HG02970 (cell line): ENCODE data around the gene CA10.

ENCODE experiments used
- ATAC-seq: cut with Tn5 transposase; IDR thresholded peaks from one replicate; pipeline ENCODE4 v1.9.1; 2021; ENCODE audit warnings: mild to moderate bottlenecking, moderate library complexity, moderate number of reproducible peaks; ENCODE audit not compliant: unreplicated experiment, low FRiP score

Gene CA10

DNA sequence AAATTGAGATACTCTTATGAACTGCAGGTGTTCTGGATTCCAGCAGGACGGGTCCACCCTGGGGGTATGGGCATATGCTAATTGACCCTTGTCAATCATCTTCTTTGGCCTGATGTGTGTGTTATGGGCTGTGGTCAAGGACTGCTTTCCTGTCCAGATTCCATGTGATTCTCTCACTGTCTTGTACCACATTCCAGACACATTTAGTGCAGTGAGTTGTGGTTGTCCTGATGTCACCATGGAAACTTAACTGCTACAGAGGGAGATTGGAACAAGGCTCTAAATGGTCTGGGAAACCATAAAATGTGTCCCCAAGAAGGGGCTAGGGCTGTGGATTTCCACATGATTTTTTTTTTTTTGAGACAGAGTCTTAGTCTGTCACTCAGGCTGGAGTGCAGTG is 530.7 kb downstream of the CA10 start:
- no peak for ATAC-seq

DNA sequence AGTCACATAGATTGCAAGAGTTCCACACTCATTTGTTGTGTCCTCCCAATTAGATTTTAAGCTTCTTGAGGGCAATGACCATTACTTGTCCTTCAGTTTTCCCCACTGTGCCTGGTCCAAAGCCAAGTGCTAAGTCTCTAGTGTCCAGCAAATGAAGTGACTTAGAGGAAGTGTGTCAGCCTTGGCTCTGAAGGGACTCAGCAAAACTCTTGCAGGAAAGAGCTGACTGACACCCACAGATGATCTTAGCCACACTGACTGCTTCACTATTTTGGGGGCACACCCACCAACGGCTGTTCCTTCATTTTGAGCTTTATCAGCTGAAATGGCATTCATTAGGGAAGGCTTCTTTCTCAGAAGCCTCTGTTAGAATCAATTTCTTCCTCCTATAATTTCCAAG is 540.0 kb downstream of the CA10 start:
- ATAC-seq: no peak

DNA sequence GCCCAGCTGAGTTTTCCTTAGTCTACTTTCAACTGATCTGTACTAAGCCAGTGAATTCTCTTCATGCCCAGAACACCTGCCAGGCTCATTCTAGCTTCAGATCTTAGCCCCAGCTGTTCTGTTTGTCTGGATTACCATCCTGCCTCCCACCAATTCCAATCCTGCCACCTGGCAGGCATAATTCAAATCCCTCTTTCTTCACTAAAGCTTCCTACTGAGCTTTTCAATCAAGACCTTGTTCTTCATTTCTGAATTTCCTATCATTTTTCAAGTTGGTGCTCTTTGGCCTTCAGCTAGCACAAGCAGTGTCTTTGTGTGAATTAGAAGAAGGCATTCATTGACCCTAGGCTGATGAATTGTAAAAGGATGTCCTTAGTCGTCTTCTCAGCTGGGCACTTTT is 540.5 kb downstream of the CA10 start:
- no peak for ATAC-seq

DNA sequence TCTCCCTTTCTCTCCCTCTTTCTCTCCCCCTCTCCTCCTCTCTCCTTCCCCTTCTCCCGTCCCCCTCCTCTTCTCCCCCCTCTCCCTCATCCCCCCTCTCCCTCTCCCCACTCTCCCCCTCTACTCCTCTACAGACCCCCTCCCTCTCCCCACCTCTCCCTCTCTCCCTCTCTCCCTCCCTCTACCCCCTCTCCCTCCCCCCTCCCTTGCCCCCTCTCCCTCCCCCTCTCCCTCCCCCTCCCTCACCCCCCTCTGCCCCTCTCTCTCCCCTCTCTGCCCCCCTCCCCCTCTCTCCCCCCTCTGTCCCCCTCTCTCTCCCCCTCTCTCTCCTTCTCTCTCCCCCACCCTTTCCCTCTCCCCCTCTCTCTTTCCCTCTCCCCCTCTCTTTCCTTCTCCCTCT is 545.3 kb downstream of the CA10 start:
- ATAC-seq: no peak

DNA sequence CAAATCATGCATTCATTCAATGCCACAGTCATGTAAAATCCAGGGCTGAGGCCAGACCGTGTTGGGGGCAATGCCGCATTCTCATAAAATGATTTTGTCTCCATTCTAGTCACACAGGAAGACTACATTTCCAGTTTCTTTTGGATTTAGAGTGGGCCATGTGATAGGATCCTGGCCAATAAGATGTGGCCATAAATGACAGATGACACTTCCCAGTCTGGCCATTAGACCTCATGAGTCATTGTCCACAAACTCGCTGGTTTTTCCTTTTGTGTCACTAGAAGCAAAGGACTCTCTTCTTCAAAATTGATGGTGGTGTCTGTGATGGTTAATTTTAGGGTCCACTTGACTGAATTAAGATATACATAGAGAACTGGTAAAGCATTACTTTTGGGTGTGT is 545.8 kb downstream of the CA10 start:
- ATAC-seq: no peak

DNA sequence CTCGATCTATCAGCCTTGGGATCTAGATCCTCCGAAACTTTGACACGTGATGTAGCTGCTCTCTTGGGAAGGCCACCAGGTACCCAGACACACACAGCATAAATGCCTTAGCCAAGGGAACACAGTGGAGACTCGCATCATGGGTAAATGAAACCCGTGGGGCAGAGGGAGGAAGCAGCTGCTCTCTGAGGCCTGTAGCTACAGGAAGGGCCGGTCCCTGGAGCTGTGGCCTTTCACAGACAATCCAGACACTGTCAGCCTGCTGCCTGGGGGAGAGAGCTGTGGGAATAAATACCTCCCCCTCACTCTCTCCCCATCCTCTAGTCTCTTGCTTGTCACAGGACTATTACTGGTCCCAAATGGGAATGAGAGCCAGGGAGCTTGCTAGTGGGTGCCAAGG is 546.9 kb downstream of the CA10 start:
- no peak for ATAC-seq

DNA sequence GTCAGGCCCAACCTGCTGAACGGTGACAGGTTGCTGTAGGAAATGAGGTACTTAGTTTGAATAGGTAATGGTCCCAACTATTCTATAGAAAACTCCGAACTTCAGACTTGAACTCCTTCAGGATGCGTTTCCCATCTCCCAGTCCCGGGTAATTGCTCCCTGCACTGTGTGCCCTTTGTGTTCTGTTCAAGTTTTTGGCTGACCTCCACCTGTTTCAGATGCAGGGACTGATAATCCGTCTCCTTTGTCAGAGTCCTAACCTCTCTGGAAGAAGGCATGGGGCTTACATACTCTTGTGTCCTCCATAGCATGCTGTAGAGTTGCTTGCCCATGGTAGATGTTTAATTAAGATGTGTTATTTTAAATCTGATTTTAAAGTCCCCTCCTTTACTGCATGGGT is 547.7 kb downstream of the CA10 start:
- no peak for ATAC-seq

DNA sequence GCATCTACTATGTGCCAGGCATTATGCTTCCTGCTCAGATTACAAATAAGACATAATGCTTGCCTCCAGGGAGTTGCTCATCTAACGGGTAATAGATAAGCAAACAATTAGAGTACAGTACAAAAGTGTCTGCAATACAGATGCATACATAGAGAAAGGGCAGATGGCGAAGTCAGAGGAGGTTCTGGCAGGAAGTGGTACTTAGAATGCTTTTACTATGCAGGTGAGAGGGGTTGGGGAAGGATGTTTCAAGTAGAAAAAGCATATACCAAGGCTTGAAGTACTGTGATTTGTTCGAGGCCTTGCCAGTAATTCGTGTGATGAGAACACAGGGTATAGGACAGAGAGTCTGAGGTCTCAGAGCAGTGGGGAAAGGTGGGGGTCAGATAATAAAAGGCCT is 548.4 kb downstream of the CA10 start:
- ATAC-seq: no peak

DNA sequence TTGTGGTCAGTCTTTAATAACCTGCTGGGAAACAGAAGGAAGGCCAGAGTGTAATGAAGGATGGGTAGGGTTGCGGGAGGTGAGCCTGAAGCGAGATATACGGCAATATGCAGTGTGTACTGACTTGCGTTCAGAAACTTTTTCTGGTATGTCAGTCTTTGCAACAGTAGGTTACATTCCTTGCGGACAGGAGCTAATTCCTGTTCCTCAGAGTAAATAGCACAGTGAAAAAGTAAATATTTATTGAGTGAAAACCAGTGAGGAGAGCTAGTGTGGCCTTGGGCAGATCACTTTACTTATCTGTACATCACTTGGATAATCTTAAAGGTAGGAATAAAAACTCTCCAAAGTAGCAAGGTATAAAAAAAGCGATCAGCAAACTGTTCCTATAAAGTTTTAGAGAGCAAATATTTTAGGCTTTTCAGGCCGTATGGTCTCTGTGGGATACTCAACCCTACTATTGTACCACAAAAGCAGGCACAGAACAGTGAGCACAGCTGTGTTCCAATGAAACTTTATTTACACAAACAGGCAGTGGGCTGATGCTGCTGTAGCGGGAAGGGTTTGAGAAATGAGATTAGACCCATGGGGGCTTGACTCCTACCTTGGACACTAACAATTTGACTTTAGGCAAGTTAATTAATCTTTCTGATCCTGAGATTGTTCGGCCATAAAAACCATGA is 550.1 kb downstream of the CA10 start:
- no peak for ATAC-seq

DNA sequence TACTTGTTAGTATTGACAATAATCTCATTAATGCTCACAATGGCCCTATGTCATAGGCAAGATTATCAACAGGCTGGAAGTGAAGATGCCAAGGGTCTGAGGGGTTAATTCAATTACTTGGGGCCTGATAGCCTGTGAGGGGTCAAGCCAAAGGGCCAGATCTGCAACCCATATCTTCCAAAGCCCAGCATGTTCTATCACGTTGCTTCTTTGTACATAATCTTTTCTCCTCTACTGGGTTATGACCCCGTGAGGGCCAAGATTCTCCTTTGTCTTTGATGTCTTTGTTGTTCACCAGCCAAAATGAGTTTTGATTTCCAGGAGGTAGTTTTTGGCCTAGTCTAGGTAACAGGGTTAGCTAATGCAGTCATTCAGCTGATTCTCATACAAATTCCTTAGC is 551.0 kb downstream of the CA10 start:
- ATAC-seq: no peak

DNA sequence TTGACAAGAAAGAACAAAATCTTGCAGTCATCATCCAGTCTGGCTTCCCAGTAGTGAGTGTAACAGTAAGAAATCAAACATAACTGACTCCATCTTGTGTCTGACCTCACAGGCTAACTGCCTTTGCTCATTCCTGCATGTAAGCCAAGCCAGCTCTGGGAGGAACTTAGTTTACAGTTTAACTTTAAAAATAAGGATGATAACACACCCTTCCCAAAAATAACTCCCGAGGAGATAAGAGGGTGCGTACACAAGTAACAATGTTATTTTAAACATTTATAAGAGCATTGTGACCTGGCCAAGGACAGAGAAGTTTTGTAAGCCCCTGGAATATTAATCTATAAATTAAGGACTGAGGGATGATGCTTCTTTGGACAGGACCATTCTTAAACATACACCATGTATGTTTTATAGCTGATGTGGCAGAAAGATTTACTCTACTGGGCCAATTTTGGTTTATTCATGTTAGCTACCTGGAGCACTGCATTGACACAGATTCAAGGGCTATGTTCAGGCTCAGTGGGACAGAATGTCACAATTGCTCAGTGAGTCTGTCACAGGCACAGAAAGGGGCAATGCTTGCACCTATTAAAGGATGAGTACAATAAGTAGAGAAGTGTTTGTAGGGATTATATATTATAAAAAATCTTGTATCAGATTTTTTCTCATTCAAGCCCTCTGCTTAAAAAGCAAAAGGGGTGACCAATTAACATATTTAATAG is 554.1 kb downstream of the CA10 start:
- ATAC-seq: no peak

DNA sequence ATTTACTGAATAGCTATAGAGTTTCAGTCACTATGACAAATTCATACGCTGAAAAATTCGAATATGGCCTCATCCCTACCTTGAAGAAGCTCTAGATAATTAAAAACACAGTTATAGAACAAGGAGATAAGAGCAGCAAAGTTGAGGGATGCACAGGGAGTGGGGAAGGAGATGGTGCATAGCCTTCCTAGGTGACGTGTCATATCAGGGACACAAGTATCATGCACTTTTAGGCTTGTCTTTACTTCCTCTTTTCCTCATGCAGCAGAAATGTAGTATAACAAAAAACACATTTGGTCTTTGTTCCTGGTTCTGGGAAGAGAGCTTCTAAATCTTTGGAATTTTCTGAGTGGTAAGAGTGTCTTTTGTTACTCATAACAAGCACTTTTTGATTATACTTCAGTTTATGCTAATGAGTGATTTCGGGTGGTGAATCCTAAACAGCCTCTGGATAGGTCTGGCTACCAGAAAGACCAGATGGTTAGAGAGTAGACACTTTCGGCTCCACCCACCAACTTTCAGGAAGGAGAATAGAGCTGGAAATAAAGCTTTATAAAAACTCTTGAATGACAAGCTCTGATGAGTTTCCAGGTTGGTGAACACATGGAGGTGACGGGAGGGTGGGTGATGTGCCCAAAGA is 556.8 kb downstream of the CA10 start:
- no peak for ATAC-seq

DNA sequence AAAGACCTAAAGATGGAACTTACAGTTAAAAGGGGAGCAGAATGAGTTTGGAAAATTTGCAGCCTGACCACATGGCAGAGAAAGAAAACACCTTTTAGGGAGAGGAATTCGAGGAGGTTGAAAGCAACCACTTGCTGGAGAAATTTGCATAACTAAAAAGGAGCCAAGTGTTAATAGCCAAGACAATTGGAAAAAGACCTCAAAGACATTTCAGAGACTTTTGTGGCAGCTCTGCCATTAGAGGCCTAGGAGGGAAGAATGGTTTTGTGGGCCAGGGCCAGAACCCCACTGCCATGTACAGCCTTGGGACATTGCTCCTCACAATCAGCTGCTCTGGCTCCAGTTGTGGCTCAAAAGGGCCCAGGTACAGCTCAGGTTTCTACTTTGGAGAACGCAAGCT is 559.7 kb downstream of the CA10 start:
- ATAC-seq: no peak

DNA sequence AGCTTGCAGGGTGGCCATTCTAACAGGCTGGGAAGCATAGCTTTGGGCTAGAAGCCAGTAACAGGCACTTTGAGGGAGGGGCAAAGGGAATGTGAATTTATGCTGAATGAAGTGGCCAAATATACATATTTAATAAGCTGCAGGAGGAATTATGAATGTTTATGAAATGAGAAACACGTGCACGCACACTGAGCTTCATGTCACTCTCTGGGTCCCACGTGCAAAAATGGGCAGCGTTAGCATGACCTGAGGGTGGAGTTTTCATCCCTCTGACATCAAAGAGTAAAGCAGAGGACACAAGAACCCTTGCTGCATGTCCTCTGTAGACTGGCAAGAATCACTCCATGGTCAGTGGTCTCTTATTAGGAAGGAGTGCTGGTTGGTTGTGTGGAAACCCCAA is 561.2 kb downstream of the CA10 start:
- no peak for ATAC-seq

DNA sequence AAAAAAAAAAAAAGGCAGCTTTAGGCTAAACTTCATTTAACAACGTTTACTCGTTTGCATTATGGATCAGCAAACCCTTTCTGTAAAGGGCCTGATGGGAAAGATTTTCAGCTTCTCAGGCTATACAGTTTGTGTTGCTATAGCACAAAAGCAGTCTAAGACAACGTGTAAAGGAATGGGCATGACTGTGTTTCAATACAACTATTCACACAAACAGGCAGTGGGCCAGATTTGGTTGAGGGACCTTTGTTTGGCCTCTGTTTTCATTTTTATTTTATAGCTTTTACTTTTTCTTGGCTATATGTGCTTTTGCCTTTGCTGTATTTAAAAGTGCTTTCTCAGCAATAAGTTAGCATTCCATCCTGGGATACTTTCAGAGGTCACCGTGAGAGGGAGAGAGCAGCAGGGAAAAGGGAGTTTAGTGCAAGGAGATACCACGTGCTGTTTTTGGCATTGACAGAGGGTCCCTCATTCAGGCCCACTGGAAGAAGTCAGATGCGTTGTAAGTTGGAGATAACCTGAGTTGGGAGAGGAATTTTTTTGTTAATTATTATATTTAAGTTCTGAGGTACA is 562.6 kb downstream of the CA10 start:
- ATAC-seq: no peak

DNA sequence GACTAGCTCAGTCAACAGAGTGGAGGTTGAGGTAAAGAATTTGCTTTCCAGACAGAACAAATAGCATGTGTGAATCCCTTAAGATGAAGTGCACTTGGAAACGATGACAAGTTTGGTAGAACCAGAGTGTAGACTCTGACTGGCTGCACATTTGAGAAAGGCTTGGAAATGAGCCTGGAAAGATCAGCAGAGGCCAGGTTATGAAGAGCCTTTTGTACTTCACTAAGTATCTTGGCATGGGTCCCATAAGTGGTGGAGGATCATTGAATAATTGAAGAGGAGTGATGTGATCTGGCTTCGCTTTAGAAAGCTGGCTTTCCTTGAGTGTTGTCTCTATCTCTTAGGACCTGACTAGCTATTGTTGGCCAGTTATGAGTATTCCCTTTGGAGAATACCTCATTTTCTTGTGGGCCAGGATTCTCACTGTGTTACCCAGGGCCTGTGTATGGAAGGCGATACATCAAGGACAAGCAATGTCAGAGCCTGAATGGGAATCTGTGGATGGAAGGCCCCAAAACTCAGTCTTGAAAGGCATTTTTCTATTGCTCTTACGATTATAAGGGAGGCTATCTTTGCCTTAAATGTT is 568.4 kb downstream of the CA10 start:
- no peak for ATAC-seq

DNA sequence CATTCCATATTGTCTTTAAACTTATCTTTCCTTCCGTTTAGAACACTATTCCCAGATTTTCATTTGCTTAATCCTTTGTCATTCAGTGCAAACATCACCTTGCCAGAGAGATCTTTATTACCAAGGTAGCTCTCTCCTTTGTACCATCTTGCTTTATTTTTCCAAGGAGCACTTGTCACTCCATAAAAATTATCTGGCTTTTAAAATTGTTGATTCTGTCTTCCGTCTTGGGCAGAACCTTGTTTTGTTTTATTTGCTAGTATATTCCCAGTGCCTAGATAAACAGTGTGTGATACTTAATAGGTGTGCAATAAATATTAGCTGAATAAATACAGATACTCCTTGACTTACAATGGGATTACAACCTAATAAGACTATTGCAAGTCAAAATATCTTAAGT is 570.5 kb downstream of the CA10 start:
- no peak for ATAC-seq

DNA sequence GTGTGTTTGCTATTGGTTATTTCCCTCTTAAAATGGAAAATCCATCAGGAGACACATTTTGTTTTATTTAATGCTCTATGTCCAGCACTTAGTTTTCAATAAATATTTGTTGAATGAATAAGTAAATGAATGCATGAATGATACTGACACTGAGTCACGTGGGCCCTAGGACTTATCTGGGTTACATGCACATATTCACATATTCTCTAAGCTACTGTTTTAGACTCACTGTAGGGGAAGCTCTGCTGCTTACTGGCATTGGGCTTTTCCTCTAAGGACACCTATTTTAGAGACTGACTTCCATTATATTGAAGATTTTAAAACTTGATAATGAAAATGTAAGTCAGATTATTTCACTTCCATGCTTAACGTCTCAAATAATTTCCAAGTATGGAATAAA is 571.0 kb downstream of the CA10 start:
- no peak for ATAC-seq

DNA sequence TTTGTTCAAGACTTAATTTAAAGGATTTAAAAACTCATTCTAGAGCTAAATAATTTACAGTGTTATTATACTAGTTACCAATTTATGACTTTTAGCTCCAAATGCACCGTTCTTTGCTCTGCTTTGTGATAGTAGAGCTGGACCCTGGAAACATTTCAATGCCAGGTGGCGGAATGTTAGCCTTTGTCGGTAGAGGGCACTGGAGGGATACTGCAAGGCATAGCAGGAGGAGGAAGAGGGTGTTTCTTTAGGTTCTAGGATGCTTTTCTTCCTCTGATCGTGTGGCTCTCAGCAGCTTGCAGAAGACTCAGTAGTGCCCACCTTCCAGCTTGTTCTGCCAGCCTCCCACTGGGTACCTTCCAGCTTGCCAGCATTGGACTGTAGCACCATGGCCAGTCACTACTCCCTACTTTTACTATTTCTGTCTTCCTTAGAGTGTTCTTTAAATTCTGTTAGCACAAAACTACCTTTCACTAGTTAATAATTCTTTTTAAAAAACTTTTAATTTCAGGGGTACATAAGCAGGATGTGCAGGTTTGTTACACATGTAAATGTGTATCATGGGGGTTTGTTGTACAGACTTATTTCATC is 572.9 kb downstream of the CA10 start:
- no peak for ATAC-seq

DNA sequence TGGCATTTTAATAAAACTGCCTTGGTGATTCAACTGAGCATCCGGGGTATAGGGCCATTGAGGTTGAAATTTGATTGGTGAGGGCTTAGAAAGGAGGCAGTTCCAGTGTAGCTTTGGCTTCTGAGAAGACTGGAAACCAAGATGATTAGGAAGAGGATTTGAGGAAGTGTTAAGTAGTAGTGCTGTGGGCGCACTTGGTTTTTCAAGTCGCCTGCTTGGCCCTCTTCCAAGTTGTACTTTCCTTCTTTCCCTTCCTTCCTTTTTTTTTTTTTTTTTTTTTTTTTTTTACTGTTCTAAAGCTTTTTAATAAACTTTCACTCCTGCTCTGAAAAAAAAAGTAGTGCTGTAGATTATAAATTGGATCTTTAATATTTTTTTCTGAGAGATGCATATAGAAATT is 577.6 kb downstream of the CA10 start:
- no peak for ATAC-seq
